Measurements from ENCODE around the gene PRDM1. TPM values are rescaled to one million over a fixed set of nuclear protein-coding genes. Genes with fewer than 3 reads are reported as not detected.
"Not testable (repeated sequence)": the region's sequence is repeated elsewhere in the genome, so short reads cannot be mapped to it uniquely, and the experiment has no call there.

PRDM1 gene
- total and polyA plus RNA-seq, 2 donors (not counting 1 experiment from before 2014, with no cell fraction given), result 2.8 to 5.4 TPM

DNA sequence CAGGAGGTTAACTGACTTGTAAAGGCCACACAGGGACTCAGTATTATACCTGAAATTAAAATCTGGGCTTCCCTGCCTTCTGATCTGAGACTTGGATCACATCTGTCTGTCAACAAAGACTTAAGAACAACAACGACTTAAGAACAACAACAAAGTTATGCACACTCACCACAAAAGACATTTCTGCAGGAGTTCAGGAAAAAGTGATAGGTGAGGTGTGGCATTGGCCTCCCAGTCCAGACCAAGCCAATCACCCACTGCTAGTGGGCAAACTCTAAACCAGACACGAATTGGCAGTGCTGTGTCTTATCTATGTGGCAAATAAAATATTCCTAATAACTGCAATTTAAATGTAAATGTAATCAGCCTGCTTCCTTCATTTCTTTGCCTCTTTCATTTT is 61.3 kb downstream of the PRDM1 start:
- DNase-seq (ENCODE audit: low read depth in 2 of 2), result no peak
- Histone ChIP-seq H3K9me3 (ENCODE audit: control insufficient read depth, insufficient read depth, low read depth, low read length) (no peaks in the 10 kb centered on the region), H3K4me2 (ENCODE audit: extremely low read depth, insufficient read depth, low read length) (no peak overlapping the region)

GRCh38 chr6:106149472-106150069 is 63.4 kb downstream of the PRDM1 start:
- Histone ChIP-seq H3K4me1 (ENCODE audit: control insufficient read depth, extremely low read depth, insufficient read depth, low read length) (peaks cover 2% of the 10 kb centered on the region), H3K27me3 (ENCODE audit: control insufficient read depth, insufficient read depth, low read length) (no peaks in the 10 kb centered on the region), H3K27ac (ENCODE audit: insufficient read depth, low read length) (no peak overlapping the region), H3K36me3 (ENCODE audit: control insufficient read depth, insufficient read depth, low read length) (no peaks in the 10 kb centered on the region), H3K4me2 (ENCODE audit: extremely low read depth, insufficient read depth, low read length) (no peak overlapping the region), H4K20me1 (ENCODE audit: control insufficient read depth, extremely low read depth, insufficient read depth, low read length) (no peaks in the 10 kb centered on the region), H3K79me2 (ENCODE audit: control insufficient read depth, insufficient read depth, low read length) (no peaks in the 10 kb centered on the region), H3K9ac (ENCODE audit: insufficient read depth, low read length) (no peak overlapping the region), H2AFZ (ENCODE audit: low read length) (no peak overlapping the region), H3K9me3 (ENCODE audit: control insufficient read depth, insufficient read depth, low read depth, low read length) (no peaks in the 10 kb centered on the region), H3K4me3 (replicated peaks in 1 of 4; ENCODE audit: control extremely low read depth in 1 of 4, insufficient read depth in 1 of 4, low read depth in 3 of 4, low read length in 4 of 4) (no peak overlapping the region)
- DNase-seq (ENCODE audit: low read depth in 2 of 2), result no peak
- no peak for TF ChIP-seq EZH2 (IDR thresholded peaks at IDR 0.05; ENCODE audit: low read length, missing control alignments)
- TF ChIP-seq, protein P1, sequence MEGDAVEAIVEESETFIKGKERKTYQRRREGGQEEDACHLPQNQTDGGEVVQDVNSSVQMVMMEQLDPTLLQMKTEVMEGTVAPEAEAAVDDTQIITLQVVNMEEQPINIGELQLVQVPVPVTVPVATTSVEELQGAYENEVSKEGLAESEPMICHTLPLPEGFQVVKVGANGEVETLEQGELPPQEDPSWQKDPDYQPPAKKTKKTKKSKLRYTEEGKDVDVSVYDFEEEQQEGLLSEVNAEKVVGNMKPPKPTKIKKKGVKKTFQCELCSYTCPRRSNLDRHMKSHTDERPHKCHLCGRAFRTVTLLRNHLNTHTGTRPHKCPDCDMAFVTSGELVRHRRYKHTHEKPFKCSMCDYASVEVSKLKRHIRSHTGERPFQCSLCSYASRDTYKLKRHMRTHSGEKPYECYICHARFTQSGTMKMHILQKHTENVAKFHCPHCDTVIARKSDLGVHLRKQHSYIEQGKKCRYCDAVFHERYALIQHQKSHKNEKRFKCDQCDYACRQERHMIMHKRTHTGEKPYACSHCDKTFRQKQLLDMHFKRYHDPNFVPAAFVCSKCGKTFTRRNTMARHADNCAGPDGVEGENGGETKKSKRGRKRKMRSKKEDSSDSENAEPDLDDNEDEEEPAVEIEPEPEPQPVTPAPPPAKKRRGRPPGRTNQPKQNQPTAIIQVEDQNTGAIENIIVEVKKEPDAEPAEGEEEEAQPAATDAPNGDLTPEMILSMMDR (conservative IDR thresholded peaks at IDR 0.05 in 1 of 2, IDR thresholded peaks at IDR 0.05 in 1 of 2; ENCODE audit: low read depth in 1 of 2, low read length in 2 of 2), result no peak

More for the DNA sequence above, 61.3 kb downstream of the PRDM1 start:
- Histone ChIP-seq H2AFZ (ENCODE audit: low read length) (no peak overlapping the region), H3K27ac (ENCODE audit: insufficient read depth, low read length) (no peak overlapping the region), H3K4me3 (replicated peaks in 1 of 4; ENCODE audit: control extremely low read depth in 1 of 4, insufficient read depth in 1 of 4, low read depth in 3 of 4, low read length in 4 of 4) (no peak overlapping the region), H4K20me1 (ENCODE audit: control insufficient read depth, extremely low read depth, insufficient read depth, low read length) (no peaks in the 10 kb centered on the region), H3K9ac (ENCODE audit: insufficient read depth, low read length) (no peak overlapping the region), H3K4me1 (ENCODE audit: control insufficient read depth, extremely low read depth, insufficient read depth, low read length) (peaks cover 2% of the 10 kb centered on the region), H3K36me3 (ENCODE audit: control insufficient read depth, insufficient read depth, low read length) (no peaks in the 10 kb centered on the region), H3K27me3 (ENCODE audit: control insufficient read depth, insufficient read depth, low read length) (no peaks in the 10 kb centered on the region), H3K79me2 (ENCODE audit: control insufficient read depth, insufficient read depth, low read length) (no peaks in the 10 kb centered on the region)
- TF ChIP-seq, protein P1 (conservative IDR thresholded peaks at IDR 0.05 in 1 of 2, IDR thresholded peaks at IDR 0.05 in 1 of 2; ENCODE audit: low read depth in 1 of 2, low read length in 2 of 2), result no peak
- no peak for TF ChIP-seq EZH2 (IDR thresholded peaks at IDR 0.05; ENCODE audit: low read length, missing control alignments)

- not testable (repeated sequence) for H3K9ac ChIP-seq (ENCODE audit: insufficient read depth, low read length); H2AFZ ChIP-seq (ENCODE audit: low read length); H3K27me3 ChIP-seq (ENCODE audit: control insufficient read depth, insufficient read depth, low read length); H3K4me1 ChIP-seq (ENCODE audit: control insufficient read depth, extremely low read depth, insufficient read depth, low read length); H3K36me3 ChIP-seq (ENCODE audit: control insufficient read depth, insufficient read depth, low read length); H3K27ac ChIP-seq (ENCODE audit: insufficient read depth, low read length); H3K79me2 ChIP-seq (ENCODE audit: control insufficient read depth, insufficient read depth, low read length); H4K20me1 ChIP-seq (ENCODE audit: control insufficient read depth, extremely low read depth, insufficient read depth, low read length); H3K4me3 ChIP-seq (replicated peaks in 1 of 4; ENCODE audit: control extremely low read depth in 1 of 4, insufficient read depth in 1 of 4, low read depth in 3 of 4, low read length in 4 of 4); H3K9me3 ChIP-seq (ENCODE audit: control insufficient read depth, insufficient read depth, low read depth, low read length); DNase-seq (ENCODE audit: low read depth in 2 of 2); H3K4me2 ChIP-seq (ENCODE audit: extremely low read depth, insufficient read depth, low read length)
These were observed 66.3 kb downstream of the PRDM1 start for GRCh38 chr6:106152476-106152875.
